NCI-H1048 (cell line): ENCODE results near the gene AHSP.
A peak's percentile ranks its signal among the peaks of the same experiment; 100 is the strongest.
"Not testable (repeated sequence)": the region's sequence is repeated elsewhere in the genome, so short reads cannot be mapped to it uniquely, and the experiment has no call there.

Experiments
- DNase-seq: peaks from one replicate; lab custom pipeline; 2025; lab: John Stamatoyannopoulos, UW

Gene AHSP, protein sequence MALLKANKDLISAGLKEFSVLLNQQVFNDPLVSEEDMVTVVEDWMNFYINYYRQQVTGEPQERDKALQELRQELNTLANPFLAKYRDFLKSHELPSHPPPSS

DNA sequence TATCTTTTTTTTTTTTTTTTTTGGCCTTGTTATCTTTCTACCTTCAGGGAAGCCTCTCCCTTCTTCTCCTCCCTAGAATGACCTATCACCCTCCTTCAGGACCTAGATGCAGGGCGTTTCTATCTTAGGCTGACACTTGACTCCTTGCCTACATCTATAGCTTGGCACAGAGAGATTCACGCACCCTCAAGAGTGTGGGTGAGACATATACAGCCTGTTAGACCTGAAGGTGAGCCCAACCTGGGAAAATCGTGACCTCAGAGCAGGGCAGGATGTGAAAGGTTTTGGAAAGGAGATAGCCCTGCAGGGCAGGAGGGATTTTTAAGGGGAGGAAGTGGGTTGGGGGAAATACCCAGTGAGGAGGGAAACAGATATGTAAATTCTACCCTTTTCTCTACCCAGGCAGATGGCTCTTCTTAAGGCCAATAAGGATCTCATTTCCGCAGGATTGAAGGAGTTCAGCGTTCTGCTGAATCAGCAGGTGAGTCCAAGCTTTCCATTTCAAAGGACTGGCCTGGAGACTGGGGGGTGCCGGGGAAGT is at the start of gene AHSP:
TSS of gene AHSP (plus strand) at position 167 of the 541 bp plus-strand sequence. CDS start at position 407, 240 bp downstream.
- no peak for DNase-seq

DNA sequence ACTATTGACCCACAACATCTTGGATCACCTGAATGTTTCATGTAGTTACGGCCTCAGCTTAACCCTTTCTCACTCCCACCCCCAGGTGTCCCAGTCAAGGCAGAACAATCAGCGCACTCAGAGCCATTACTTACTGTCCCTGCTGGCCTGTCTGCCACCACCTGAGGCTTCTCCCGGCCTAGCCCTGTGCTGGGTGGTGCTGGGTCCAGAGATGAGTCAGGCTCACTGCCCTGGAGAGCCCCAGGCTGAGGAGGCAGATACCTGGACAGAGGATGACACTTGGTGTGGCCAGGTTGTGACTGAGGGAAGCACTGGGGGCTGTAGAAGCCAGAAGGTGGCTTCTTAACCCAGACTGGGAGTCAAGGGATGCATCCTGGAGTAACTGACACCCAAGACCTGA is 48.7 kb upstream of the AHSP start:
- no peak for DNase-seq

DNA sequence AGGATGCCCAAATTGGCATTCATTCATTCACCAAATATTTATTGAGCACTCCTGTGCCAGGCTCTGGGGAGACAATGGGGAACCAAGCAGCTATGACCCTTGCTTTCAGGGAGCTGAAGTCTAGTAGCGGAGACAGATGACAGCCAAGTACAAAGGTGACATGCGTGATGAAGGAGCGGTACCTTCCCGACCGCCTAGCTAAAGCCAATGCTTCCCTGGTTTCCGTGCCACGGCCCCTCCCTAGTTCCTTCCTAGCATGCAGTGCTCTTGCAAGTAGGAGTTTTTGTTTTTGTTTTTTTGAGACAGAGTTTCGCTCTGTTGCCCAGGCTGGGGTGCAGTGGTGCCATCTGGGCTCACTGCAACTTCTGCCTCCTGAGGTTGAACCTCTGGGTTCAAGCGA is 47.9 kb upstream of the AHSP start:
- no peak for DNase-seq

DNA sequence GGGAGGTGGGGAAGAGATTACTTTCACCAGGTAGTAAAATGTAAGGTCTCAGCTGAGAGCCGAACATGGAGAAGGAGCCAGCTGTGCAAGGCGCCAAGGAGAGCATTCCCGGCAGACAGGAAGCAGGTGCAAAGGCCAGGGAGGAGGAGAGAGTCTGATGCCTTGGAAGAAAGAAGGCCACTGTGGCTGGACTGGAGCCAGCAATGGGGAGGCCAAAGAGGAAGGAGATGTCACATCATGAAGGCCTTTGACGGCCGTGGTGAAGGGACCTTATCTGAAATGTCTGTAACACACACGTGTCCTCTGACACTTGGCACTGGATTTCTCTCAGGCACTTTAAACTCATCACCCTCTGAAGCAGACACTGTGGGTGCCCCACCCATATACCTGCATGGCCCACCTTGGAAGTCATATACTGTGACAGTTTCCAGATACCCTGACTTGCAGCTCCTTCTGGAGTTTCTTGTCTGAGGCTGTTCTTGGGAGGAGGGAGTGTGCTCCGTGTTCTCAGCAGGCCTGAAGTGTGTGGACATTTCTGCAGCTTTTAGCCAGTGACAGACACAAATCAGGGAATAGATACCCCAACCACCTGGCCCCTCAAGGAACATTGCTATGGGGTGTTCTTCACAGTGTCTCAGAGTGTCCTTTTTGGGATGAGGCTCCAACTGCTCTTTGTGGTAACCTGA is 46.7 kb upstream of the AHSP start:
- DNase-seq = no peak

DNA sequence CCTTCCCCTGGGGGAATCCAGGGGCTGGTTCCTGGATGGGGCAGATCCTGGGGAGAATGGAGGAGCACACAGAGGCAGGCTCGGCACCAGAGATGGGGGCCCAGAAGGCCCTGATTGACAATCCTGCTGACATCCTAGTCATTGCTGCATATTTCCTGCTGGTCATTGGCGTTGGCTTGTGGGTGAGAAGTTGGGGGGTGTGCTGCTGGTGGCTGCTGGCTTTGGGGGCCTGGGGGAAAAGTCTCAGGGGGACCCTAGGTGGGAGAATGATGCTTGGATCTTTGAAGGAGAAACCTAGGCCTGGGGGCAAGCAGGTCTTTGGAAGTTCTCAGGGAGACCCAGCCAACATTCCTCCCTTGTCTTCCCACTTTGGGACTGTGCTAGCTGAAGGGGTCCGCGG is 44.6 kb upstream of the AHSP start, which contains the start of gene SLC5A2:
TSS of gene SLC5A2 (plus strand) at position 43 of the 400 bp plus-strand sequence. CDS start at position 57, 14 bp downstream.
- no peak for DNase-seq

DNA sequence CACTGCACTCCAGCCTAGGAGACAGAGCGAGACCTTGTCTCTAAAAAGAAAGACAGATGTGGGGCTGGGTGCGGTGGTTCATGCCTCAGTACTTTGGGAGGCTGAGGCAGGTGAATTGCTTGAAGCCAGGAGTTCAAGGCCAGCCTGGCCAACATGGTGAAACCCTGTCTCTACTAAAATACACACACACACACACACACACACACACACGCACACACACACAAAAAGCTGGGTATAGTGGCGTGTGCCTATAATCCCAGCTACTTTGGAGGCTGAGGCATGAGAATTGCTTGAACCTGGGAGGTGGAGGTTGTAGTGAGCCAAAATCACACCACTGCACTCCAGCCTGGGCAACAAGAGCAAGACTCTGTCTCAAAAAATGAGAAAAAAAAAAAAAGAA is 43.7 kb upstream of the AHSP start:
- not testable (repeated sequence) for DNase-seq

DNA sequence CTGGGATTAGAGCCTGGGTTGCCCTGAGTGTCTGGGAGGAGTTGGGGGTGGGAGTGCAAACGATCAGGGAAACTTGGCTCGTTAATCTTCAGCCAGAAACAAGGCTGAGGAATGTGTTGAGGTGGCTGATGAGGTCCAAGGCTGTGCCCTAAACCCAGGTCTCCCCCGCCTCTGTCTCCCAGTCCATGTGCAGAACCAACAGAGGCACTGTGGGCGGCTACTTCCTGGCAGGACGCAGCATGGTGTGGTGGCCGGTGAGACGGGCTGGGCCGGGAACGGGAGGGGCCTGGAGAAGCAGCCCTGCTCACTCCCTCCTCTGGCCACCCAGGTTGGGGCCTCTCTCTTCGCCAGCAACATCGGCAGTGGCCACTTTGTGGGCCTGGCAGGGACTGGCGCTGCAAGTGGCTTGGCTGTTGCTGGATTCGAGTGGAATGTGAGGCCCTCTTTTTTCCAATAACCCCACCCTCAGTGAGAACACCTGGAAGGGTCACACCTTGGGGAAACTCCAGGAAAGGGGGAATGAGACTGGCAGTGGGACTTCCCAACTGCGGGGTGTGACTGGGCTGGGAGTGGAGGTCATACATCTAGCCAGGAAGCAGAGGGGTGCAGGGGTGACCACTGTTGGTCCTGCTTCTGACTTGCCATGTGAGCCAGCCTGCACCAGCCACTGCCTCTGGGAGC is 43.1 kb upstream of the AHSP start:
- no peak for DNase-seq

DNA sequence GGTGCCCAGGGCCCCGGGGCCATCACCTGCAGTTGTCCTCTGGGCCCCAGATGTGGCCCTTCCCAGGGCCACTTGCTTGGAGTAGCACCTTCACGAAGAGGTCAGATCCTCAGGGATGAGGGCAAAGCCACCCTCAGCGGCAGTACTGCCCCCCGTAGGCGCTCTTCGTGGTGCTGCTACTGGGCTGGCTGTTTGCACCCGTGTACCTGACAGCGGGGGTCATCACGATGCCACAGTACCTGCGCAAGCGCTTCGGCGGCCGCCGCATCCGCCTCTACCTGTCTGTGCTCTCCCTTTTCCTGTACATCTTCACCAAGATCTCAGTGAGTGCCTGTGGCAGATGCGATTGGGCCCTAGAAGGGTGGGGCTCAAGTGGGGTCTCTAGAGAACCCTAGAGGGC is 42.1 kb upstream of the AHSP start:
- DNase-seq = no peak

DNA sequence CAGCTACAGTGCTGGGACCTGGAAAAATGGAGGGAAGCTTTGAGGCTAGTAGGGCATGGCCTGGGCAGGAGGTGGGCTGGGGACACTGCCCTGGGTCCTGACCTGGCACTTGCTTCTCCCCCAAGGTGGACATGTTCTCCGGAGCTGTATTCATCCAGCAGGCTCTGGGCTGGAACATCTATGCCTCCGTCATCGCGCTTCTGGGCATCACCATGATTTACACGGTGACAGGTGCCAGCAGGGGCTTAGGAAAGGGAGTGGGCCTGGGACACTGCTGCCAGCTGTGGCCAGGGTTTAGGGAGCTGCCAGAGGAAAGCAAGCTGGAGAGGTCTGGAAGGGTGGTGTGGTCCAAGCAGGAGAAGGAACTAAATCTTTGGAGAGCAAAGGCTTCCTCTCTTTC is 41.7 kb upstream of the AHSP start:
- no peak for DNase-seq

DNA sequence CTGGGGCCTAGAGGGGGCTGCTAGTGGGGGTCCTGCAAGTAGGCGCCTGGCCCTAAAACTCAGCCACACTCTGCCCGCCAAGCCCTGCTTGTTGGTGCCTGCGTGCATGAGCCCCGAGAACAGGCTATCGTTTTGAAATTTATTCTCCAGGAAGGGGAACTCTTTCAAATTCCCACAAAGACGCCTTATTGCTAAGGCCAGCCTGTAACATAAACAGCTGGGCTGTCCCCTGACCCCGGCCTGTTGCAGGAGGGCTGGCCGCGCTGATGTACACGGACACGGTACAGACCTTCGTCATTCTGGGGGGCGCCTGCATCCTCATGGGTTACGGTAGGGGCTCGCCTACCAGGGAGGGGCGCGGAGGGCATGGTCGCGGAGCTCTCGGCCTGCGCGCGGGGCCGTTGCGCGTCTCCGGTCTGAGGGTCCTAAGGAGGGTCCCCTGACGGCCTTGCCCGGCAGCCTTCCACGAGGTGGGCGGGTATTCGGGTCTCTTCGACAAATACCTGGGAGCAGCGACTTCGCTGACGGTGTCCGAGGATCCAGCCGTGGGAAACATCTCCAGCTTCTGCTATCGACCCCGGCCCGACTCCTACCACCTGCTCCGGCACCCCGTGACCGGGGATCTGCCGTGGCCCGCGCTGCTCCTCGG is 40.5 kb upstream of the AHSP start:
- no peak for DNase-seq

DNA sequence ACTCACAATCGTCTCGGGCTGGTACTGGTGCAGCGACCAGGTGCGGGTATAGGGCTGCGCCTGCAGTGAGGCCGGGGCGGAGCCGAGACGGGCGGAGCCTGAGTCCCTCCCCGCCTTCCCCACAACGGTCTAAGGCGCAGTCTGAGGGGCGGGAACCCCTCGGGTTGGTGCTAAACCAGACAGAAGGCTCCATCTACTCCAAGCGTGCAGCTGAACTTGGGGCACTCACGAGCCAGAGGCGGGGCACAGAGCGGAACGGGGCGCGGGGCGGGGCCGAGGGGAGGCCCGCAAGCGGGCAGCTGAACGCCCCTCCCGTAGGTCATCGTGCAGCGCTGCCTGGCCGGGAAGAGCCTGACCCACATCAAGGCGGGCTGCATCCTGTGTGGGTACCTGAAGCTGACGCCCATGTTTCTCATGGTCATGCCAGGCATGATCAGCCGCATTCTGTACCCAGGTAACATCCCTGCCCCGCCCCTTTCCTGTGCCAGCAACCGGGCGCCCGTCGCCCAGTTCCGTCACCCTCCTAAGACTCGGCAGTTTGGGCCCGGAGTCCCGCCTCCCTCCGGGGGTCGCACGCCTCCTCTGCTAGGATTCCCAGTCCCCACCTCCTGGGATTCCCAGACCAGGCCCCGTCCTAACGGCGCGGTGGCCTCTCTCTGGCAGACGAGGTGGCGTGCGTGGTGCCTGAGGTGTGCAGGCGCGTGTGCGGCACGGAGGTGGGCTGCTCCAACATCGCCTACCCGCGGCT is 39.8 kb upstream of the AHSP start:
- peak; percentile 19 for DNase-seq

DNA sequence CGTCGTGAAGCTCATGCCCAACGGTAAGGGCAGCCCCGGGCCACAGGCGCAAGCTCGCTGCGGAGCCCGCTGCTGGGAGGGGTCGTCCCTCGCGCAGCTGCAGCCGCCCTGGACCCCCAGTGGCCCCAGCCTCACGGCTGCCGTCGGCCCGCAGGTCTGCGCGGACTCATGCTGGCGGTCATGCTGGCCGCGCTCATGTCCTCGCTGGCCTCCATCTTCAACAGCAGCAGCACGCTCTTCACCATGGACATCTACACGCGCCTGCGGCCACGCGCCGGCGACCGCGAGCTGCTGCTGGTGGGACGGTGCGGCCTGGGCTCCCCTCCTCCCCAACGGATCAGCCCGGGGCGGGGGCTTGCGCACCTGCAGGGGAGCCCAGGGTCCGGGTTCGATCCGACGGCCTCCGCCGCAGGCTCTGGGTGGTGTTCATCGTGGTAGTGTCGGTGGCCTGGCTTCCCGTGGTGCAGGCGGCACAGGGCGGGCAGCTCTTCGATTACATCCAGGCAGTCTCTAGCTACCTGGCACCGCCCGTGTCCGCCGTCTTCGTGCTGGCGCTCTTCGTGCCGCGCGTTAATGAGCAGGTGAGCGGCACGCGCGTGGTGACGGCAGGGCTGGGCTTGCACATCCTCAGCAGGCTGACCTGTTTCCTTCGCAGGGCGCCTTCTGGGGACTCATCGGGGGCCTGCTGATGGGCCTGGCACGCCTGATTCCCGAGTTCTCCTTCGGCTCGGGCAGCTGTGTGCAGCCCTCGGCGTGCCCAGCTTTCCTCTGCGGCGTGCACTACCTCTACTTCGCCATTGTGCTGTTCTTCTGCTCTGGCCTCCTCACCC is 39.0 kb upstream of the AHSP start:
- no peak for DNase-seq

DNA sequence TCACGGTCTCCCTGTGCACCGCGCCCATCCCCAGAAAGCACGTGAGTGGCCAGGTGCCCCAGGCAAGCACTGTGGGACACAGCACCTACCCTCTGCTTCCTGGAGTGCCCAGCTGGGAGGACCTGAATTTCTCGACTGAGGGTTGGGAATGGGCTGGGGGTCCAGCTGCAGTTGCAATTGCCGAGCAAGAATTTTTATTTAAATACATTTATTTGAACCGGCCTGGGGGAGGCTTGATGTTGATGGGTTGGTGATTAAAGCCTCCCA is 38.5 kb upstream of the AHSP start:
- DNase-seq = no peak

DNA sequence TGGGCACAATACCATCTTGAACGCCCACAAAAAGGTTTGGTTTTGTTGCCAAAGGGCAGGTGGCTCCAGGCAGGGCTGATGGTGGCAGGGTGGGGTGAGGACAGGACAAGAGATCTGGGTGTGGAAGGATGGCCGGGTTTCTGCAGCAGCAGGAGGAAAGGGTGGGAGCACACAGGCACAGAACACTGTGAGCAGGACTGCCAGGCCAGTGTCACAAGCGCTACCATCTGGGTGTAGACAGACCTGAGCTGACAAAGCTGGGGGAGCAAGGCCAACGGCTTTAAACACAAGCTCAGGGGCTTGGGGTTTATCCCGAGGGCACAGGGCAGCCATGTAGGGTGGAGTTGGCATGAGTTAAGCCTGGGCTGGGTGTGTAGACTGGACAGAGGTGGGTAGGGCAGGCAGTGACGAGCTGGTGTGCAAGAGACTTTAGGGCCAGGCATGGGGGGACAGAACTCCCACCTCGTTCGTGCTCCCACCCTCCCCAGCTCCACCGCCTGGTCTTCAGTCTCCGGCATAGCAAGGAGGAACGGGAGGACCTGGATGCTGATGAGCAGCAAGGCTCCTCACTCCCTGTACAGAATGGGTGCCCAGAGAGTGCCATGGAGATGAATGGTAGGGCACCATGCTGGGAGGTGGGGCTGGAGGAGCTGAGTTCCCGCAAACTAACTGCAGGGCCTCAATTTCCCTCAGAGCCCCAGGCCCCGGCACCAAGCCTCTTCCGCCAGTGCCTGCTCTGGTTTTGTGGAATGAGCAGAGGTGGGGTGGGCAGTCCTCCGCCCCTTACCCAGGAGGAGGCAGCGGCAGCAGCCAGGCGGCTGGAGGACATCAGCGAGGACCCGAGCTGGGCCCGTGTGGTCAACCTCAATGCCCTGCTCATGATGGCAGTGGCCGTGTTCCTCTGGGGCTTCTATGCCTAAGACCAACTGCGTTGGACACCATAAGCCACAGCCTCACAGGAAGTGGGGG is 37.8 kb upstream of the AHSP start:
- DNase-seq = no peak

DNA sequence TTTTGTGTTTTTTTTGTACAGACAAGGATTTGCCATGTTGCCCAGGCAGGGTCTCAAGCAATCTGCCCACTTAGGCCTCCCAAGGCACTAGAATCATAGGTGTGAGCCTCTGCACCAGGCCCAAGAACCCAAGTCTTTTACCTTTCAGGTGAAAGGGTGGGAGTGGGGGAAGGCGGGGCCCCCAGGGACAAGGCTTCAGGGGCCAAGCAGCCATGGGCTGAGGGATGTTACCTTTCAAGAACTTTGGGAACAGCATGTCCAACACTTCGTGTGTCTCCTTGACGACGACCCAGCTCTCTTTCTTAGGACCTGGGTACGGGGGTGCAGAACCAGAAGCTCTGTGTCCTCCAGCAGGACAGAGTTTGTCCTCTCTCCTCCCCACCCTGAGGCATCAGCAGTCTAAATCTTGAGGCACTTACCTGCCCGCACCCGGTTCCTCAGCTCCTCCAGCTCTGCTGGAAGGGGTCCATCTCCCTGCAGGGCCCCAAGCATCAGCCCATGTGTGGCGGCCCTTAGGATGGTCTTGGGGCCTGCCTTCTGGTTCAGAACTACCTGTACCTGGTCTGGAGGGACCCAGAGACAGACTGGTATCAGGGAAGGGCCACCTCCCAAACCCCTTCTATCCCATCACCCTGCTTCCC is 35.8 kb upstream of the AHSP start:
- DNase-seq = no peak

DNA sequence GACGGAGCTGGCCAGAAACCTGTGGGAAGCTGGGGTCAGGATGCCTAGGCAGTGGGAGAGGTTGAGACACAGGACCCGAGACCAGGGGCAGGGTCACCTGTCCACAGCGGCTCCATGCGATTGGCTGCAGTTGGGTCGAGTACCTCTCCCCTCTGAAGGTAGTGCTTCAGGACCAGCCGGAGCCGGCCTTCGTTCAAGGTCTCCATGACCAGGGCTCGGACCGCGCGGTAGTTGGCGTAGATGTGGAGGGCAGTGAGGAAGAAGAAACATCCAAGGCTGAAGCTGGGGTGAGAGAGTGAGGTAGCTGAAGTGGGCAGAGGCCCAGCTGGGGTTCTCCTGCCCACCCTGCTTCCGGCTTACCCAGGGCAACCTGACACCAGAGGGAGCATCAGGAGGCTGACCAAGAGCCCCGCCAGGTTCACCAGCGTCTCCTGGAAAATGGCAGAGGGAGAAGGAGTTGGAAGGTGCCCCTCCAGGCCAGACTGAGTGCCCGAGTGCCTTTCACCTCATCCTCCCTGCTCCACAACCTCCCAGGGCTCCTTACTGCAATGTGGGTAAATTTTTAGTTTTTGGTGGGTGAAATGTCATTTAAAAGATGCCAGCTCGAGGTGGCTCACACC is 34.1 kb upstream of the AHSP start:
- DNase-seq = no peak

DNA sequence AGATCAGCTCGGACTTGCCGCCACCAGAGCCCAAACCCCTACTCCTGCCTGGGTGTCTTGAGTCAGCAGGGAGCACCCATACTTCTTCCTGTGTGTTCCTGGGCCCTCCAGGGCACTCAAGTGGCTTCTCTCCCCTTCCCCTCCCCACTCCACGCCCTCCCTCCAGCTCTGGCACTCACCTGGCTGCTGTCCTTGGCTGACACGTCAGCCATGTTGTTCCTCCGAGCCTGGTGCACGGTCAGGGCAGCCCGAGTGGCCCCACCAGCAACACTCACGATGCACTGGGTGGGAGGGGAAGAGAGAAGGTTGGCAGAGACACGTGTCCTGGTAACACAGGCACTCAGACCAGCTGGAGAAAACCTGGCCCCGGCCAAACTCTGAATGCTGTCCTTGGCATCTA is 31.0 kb upstream of the AHSP start:
- no peak for DNase-seq

DNA sequence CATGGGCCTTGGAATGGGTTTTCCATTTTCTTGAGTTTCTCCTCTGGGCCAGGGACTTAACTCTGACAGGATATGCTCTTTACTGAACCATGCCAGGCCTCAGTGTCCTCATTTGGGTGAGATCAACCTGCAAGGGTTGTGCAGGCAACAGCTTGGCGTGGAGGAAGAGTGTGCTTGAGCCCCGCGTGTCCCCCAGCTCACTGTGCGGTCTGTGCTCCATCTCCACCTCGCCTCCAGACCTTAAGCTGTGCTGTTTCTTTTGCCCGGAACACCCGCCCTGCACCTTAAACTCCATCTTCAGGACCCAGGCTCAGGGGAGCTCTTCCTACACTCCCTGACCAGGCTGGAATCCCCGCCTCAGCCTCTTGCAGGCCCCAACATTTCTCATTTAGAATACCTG is 29.2 kb upstream of the AHSP start:
- DNase-seq = no peak

DNA sequence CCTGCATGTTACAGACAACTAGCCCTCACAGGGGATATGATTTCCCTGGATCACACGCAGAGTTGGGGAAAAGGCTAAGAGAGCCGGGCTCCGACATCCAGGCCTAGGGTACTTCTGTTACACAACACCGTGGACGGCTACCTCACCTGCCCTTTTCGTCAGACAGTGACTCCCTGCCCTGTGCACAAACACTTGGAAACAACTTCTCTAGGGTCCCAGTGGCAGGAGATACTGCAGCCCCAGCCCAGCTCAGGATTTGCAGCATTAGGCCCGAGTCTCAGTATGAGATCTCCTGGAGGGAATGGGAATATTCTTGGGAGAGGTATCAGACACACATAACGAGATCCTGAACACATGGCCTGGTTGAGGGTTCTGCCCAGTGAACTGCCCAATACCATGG is 27.8 kb upstream of the AHSP start:
- DNase-seq = no peak
